Raji (cell line): Measurements from ENCODE around the gene SLC26A6.

ENCODE experiments used
- POLR2A ChIP-seq: IDR thresholded peaks from 2 replicates; pipeline ENCODE4 v1.6.1; 2011; ENCODE audit warnings: low read depth, low read length, control low read depth; ENCODE audit not compliant: insufficient read depth

Gene SLC26A6

GRCh38 chr3:48598323-48599076 lies 36.8 kb downstream of the SLC26A6 start:
- TF ChIP-seq POLR2A = no peak

- no peak for TF ChIP-seq POLR2A
Measured at GRCh38 chr3:48597408-48597800, 37.9 kb downstream of the SLC26A6 start.

GRCh38 chr3:48596676-48597407 lies 38.4 kb downstream of the SLC26A6 start:
- no peak for TF ChIP-seq POLR2A

GRCh38 chr3:48596157-48596556 lies 39.1 kb downstream of the SLC26A6 start:
- no peak for TF ChIP-seq POLR2A

- TF ChIP-seq POLR2A = no peak
Measured at GRCh38 chr3:48595526-48596121, 39.6 kb downstream of the SLC26A6 start.

- no peak for TF ChIP-seq POLR2A
Measured at GRCh38 chr3:48595075-48595525, 40.2 kb downstream of the SLC26A6 start, which contains the start of gene COL7A1. COL7A1 (minus strand) TSS chr3:48595329; CDS start chr3:48595159, 170 bp downstream.

- TF ChIP-seq POLR2A = no peak
Measured at GRCh38 chr3:48594417-48595049, 40.7 kb downstream of the SLC26A6 start.

- TF ChIP-seq POLR2A = no peak
Measured at GRCh38 chr3:48593337-48593736, 41.9 kb downstream of the SLC26A6 start.

GRCh38 chr3:48592519-48593087 lies 42.7 kb downstream of the SLC26A6 start:
- TF ChIP-seq POLR2A = no peak

GRCh38 chr3:48591886-48592518 lies 43.3 kb downstream of the SLC26A6 start:
- TF ChIP-seq POLR2A = no peak

- no peak for TF ChIP-seq POLR2A
Measured at GRCh38 chr3:48591436-48591835, 43.8 kb downstream of the SLC26A6 start.

- TF ChIP-seq POLR2A = no peak
Measured at GRCh38 chr3:48588230-48588629, 47.0 kb downstream of the SLC26A6 start.

- no peak for TF ChIP-seq POLR2A
Measured at GRCh38 chr3:48587686-48588085, 47.6 kb downstream of the SLC26A6 start.

- TF ChIP-seq POLR2A = no peak
Measured at GRCh38 chr3:48585411-48585810, 49.9 kb downstream of the SLC26A6 start.
